ENCODE measurements around the gene LDOC1.
A peak's percentile ranks its signal among the peaks of the same experiment; 100 is the strongest.
"Not testable (repeated sequence)": the region's sequence is repeated elsewhere in the genome, so short reads cannot be mapped to it uniquely, and the experiment has no call there.

The LDOC1 gene

GRCh38 chrX:141176586-141177451, at the start of gene LDOC1:
TSS of gene LDOC1 (minus strand) at chrX:141177129. CDS start at chrX:141177021, 108 bp downstream.
- peak within 1 kb of the TSS; percentile 65 for H3K4me3 Mint-ChIP-seq
- no peak within 1 kb of the TSS for H3K27ac Mint-ChIP-seq
- H3K4me1 Mint-ChIP-seq, result peaks cover 9% of the 10 kb centered on the region
- DNase-seq (ENCODE audit: low spot score in 2 of 2), result peak; percentile 31 to 55
- H3K36me3 Mint-ChIP-seq, result no peaks in the 10 kb centered on the region
- peak; percentile 81 for ATAC-seq
- H3K9me3 Mint-ChIP-seq, result no peaks in the 10 kb centered on the region

- DNase-seq (ENCODE audit: low spot score in 2 of 2), result no peak
- Mint-ChIP-seq H3K9me3 (peaks cover 11% of the 10 kb centered on the region), H3K27ac (no peak overlapping the region), H3K36me3 (no peaks in the 10 kb centered on the region), H3K4me3 (no peak overlapping the region), H3K4me1 (no peaks in the 10 kb centered on the region)
- no peak for ATAC-seq
These were observed 44.7 kb upstream of the LDOC1 start for GRCh38 chrX:141221611-141222010.

GRCh38 chrX:141220342-141221008, 43.5 kb upstream of the LDOC1 start:
- no peak overlapping the region for H3K27ac Mint-ChIP-seq
- no peak for ATAC-seq
- no peaks in the 10 kb centered on the region for H3K36me3 Mint-ChIP-seq
- no peak for DNase-seq (ENCODE audit: low spot score in 2 of 2)
- peaks cover 11% of the 10 kb centered on the region for H3K9me3 Mint-ChIP-seq
- H3K4me3 Mint-ChIP-seq, result no peak overlapping the region
- no peaks in the 10 kb centered on the region for H3K4me1 Mint-ChIP-seq

GRCh38 chrX:141214196-141214595, 37.3 kb upstream of the LDOC1 start:
- Mint-ChIP-seq H3K36me3 (no peaks in the 10 kb centered on the region), H3K4me3 (no peak overlapping the region), H3K9me3 (peaks cover 3% of the 10 kb centered on the region), H3K4me1 (no peaks in the 10 kb centered on the region), H3K27ac (no peak overlapping the region)
- ATAC-seq (no peak), DNase-seq (ENCODE audit: low spot score in 2 of 2) (no peak)

GRCh38 chrX:141201962-141202361, 25.0 kb upstream of the LDOC1 start:
- peaks cover 2% of the 10 kb centered on the region for H3K9me3 Mint-ChIP-seq
- H3K27ac Mint-ChIP-seq, result no peak overlapping the region
- H3K4me3 Mint-ChIP-seq, result no peak overlapping the region
- H3K4me1 Mint-ChIP-seq, result no peaks in the 10 kb centered on the region
- ATAC-seq (no peak), DNase-seq (ENCODE audit: low spot score in 2 of 2) (no peak)
- no peaks in the 10 kb centered on the region for H3K36me3 Mint-ChIP-seq

- DNase-seq (ENCODE audit: low spot score in 2 of 2); H3K4me1 Mint-ChIP-seq; H3K36me3 Mint-ChIP-seq; ATAC-seq; H3K27ac Mint-ChIP-seq; H3K4me3 Mint-ChIP-seq; H3K9me3 Mint-ChIP-seq: not testable (repeated sequence)
These were observed 11.6 kb upstream of the LDOC1 start for GRCh38 chrX:141188573-141188972.

- Mint-ChIP-seq H3K36me3 (no peaks in the 10 kb centered on the region), H3K4me1 (no peaks in the 10 kb centered on the region), H3K27ac (no peak overlapping the region), H3K9me3 (peaks cover 2% of the 10 kb centered on the region), H3K4me3 (no peak overlapping the region)
- DNase-seq (ENCODE audit: low spot score in 2 of 2), result no peak
- no peak for ATAC-seq
These were observed 8.4 kb upstream of the LDOC1 start for GRCh38 chrX:141185366-141185765.

GRCh38 chrX:141183000-141183399, 6.1 kb upstream of the LDOC1 start:
- H3K36me3 Mint-ChIP-seq, result no peaks in the 10 kb centered on the region
- no peak overlapping the region for H3K27ac Mint-ChIP-seq
- H3K9me3 Mint-ChIP-seq, result no peaks in the 10 kb centered on the region
- DNase-seq (ENCODE audit: low spot score in 2 of 2) (no peak), ATAC-seq (no peak)
- H3K4me3 Mint-ChIP-seq, result no peak overlapping the region
- no peaks in the 10 kb centered on the region for H3K4me1 Mint-ChIP-seq

GRCh38 chrX:141180851-141181250, 3.9 kb upstream of the LDOC1 start:
- Mint-ChIP-seq H3K4me1 (peaks cover 6% of the 10 kb centered on the region), H3K9me3 (no peaks in the 10 kb centered on the region)
- no peak for ATAC-seq

GRCh38 chrX:141175786-141176185, 1.1 kb downstream of the LDOC1 start:
- Mint-ChIP-seq H3K9me3 (no peaks in the 10 kb centered on the region), H3K4me3 (peak overlapping the region; percentile 65), H3K36me3 (no peaks in the 10 kb centered on the region), H3K4me1 (peaks cover 9% of the 10 kb centered on the region), H3K27ac (no peak overlapping the region)
- DNase-seq (ENCODE audit: low spot score in 2 of 2) (no peak), ATAC-seq (no peak)

More at GRCh38 chrX:141180851-141181250, 3.9 kb upstream of the LDOC1 start:
- DNase-seq (ENCODE audit: low spot score in 2 of 2), result no peak
- no peak overlapping the region for H3K4me3 Mint-ChIP-seq
- H3K36me3 Mint-ChIP-seq, result no peaks in the 10 kb centered on the region
- H3K27ac Mint-ChIP-seq, result no peak overlapping the region

GRCh38 chrX:141164406-141164805, 12.5 kb downstream of the LDOC1 start:
- H3K9me3 Mint-ChIP-seq, result peaks cover 2% of the 10 kb centered on the region
- ATAC-seq (no peak), DNase-seq (ENCODE audit: low spot score in 2 of 2) (no peak)
- H3K36me3 Mint-ChIP-seq, result no peaks in the 10 kb centered on the region
- no peak overlapping the region for H3K27ac Mint-ChIP-seq
- H3K4me1 Mint-ChIP-seq, result no peaks in the 10 kb centered on the region
- no peak overlapping the region for H3K4me3 Mint-ChIP-seq

GRCh38 chrX:141158084-141158483, 18.8 kb downstream of the LDOC1 start:
- no peaks in the 10 kb centered on the region for H3K4me1 Mint-ChIP-seq

GRCh38 chrX:141155231-141155630, 21.7 kb downstream of the LDOC1 start:
- DNase-seq (ENCODE audit: low spot score in 2 of 2); ATAC-seq; H3K4me1 Mint-ChIP-seq; H3K4me3 Mint-ChIP-seq; H3K27ac Mint-ChIP-seq; H3K36me3 Mint-ChIP-seq: not testable (repeated sequence)
- H3K9me3 Mint-ChIP-seq, result peaks cover 13% of the 10 kb centered on the region

More at GRCh38 chrX:141158084-141158483, 18.8 kb downstream of the LDOC1 start:
- ATAC-seq (peak; percentile 67), DNase-seq (ENCODE audit: low spot score in 2 of 2) (no peak)
- Mint-ChIP-seq H3K4me3 (no peak overlapping the region), H3K36me3 (no peaks in the 10 kb centered on the region), H3K9me3 (peaks cover 3% of the 10 kb centered on the region), H3K27ac (no peak overlapping the region)

- Mint-ChIP-seq H3K9me3 (peaks cover 2% of the 10 kb centered on the region), H3K4me3 (no peak overlapping the region), H3K4me1 (no peaks in the 10 kb centered on the region), H3K36me3 (no peaks in the 10 kb centered on the region), H3K27ac (no peak overlapping the region)
- ATAC-seq, result no peak
- no peak for DNase-seq (ENCODE audit: low spot score in 2 of 2)
These were observed 34.0 kb downstream of the LDOC1 start for GRCh38 chrX:141142946-141143345.

- DNase-seq (ENCODE audit: low spot score in 2 of 2), result no peak
- Mint-ChIP-seq H3K27ac (no peak overlapping the region), H3K9me3 (no peaks in the 10 kb centered on the region)
These were observed 43.7 kb downstream of the LDOC1 start for GRCh38 chrX:141133272-141133671.

GRCh38 chrX:141127146-141127545, 49.8 kb downstream of the LDOC1 start:
- Mint-ChIP-seq H3K36me3 (no peaks in the 10 kb centered on the region), H3K27ac (no peak overlapping the region), H3K4me1 (no peaks in the 10 kb centered on the region), H3K9me3 (peaks cover 2% of the 10 kb centered on the region), H3K4me3 (no peak overlapping the region)
- no peak for ATAC-seq
- DNase-seq (ENCODE audit: low spot score in 2 of 2), result no peak

More at GRCh38 chrX:141133272-141133671, 43.7 kb downstream of the LDOC1 start:
- no peak overlapping the region for H3K4me3 Mint-ChIP-seq
- no peak for ATAC-seq
- H3K36me3 Mint-ChIP-seq, result no peaks in the 10 kb centered on the region
- no peaks in the 10 kb centered on the region for H3K4me1 Mint-ChIP-seq

All from stimulated activated effector memory CD8-positive, alpha-beta T cell treated with anti-CD3 and anti-CD28 coated beads, Interleukin-12 subunit alpha, Interleukin-12 subunit beta, amount 100 ng/mL, for 72 hours (primary cell).